K562 (cell line): Measurements from ENCODE around the gene GRIA2. TPM values are rescaled to one million over a fixed set of nuclear protein-coding genes. Genes with fewer than 3 reads are reported as not detected.

Experiments used
- MAZ ChIP-seq, 2 experiments: fragments of 450-650 bp in 1 of 2; sonication (generic) in 1 of 2; formaldehyde crosslinking; IDR thresholded peaks in 1 of 2; conservative IDR thresholded peaks in 1 of 2; 2 replicates each; pipeline versions ENCODE4 v1.4.0 to v1.5.0; 2020; ENCODE audit warnings: mild to moderate bottlenecking in 1 of 2, missing genetic modification reagents in 1 of 2
- polyA plus RNA-seq, 8 experiments: library from polyadenylated mRNA; depleted of rRNA in 4 of 8; stranded (reverse) in 5 of 8; unstranded in 3 of 8; fragments of >200 nt; fragmentation: Nextera tagmentation in 2 of 8; fragmentation: Illumina TruSeq in 1 of 8; extraction: Ambion mirVana in 2 of 8; extraction: Trizol in 1 of 8; gene quantifications; 2 replicates each; pipeline versions ENCODE4 v1.2.1 to v1.2.3, GENCODE V29; 2011 to 2014; ENCODE audit warnings: inconsistent platforms in 1 of 8, missing spikeins in 1 of 8
- total RNA-seq, 7 experiments: library from RNA; depleted of rRNA in 6 of 7; stranded (reverse); fragments of >200 nt in 6 of 7; fragmentation: Illumina TruSeq in 2 of 7; extraction: Trizol in 2 of 7; gene quantifications; 2 replicates each; pipeline versions ENCODE4 v1.2.1 to v1.2.3, GENCODE V29; 2011 to 2021; ENCODE audit warnings: low replicate concordance in 1 of 7
- TF ChIP-seq, protein P1 (sequence below): fragments of 250-450 bp; sonication (Bioruptor Pico); IDR thresholded peaks from 2 replicates; pipeline ENCODE4 v1.4.0; 2020
- TF ChIP-seq, protein P2 (sequence below), 2 experiments: fragments of 450-650 bp in 1 of 2; sonication (generic) in 1 of 2; formaldehyde crosslinking; conservative IDR thresholded peaks; 2 replicates each; pipeline versions ENCODE4 v1.4.0 to v1.8.1; 2020 to 2022; ENCODE audit warnings: mild to moderate bottlenecking in 1 of 2, missing genetic modification reagents in 1 of 2
- TF ChIP-seq, protein P3 (sequence below), 2 experiments: fragments of 450-650 bp in 1 of 2; sonication (generic) in 1 of 2; formaldehyde crosslinking in 1 of 2; IDR thresholded peaks in 1 of 2; conservative IDR thresholded peaks in 1 of 2; 2 replicates each; pipeline versions ENCODE4 v1.6.1 to v1.8.1; 2016 to 2023; ENCODE audit warnings: mild to moderate bottlenecking in 2 of 2, moderate library complexity in 2 of 2, inconsistent platforms in 1 of 2, missing genetic modification reagents in 1 of 2

The GRIA2 gene
- total and polyA plus RNA-seq, 9 of the 15 experiments (the other 6 are each of a cell fraction or from before 2014, with no cell fraction given): 0.07 TPM; not detected in 8

DNA sequence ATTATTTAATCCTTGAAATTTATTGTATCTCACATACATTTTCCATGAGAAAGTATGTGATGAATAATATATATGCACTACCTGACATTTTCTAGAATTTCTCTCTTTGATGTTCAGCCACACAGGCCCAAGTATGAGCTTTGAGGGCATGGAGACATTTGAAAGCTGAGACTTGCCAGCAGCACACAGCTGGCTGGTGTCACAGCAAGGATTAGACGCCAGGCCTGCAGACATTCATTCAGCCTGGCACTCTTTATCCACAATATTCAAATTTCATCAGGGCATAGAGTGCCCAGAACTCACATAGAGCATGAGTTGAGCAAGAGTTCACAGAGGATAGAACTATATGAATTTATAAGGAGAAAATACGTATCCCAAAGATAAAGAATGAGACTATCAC is 74.0 kb downstream of the GRIA2 start (continued):
- TF ChIP-seq, protein P1, sequence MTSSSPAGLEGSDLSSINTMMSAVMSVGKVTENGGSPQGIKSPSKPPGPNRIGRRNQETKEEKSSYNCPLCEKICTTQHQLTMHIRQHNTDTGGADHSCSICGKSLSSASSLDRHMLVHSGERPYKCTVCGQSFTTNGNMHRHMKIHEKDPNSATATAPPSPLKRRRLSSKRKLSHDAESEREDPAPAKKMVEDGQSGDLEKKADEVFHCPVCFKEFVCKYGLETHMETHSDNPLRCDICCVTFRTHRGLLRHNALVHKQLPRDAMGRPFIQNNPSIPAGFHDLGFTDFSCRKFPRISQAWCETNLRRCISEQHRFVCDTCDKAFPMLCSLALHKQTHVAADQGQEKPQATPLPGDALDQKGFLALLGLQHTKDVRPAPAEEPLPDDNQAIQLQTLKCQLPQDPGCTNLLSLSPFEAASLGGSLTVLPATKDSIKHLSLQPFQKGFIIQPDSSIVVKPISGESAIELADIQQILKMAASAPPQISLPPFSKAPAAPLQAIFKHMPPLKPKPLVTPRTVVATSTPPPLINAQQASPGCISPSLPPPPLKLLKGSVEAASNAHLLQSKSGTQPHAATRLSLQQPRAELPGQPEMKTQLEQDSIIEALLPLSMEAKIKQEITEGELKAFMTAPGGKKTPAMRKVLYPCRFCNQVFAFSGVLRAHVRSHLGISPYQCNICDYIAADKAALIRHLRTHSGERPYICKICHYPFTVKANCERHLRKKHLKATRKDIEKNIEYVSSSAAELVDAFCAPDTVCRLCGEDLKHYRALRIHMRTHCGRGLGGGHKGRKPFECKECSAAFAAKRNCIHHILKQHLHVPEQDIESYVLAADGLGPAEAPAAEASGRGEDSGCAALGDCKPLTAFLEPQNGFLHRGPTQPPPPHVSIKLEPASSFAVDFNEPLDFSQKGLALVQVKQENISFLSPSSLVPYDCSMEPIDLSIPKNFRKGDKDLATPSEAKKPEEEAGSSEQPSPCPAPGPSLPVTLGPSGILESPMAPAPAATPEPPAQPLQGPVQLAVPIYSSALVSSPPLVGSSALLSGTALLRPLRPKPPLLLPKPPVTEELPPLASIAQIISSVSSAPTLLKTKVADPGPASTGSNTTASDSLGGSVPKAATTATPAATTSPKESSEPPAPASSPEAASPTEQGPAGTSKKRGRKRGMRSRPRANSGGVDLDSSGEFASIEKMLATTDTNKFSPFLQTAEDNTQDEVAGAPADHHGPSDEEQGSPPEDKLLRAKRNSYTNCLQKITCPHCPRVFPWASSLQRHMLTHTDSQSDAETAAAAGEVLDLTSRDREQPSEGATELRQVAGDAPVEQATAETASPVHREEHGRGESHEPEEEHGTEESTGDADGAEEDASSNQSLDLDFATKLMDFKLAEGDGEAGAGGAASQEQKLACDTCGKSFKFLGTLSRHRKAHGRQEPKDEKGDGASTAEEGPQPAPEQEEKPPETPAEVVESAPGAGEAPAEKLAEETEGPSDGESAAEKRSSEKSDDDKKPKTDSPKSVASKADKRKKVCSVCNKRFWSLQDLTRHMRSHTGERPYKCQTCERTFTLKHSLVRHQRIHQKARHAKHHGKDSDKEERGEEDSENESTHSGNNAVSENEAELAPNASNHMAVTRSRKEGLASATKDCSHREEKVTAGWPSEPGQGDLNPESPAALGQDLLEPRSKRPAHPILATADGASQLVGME (CRISPR knock-in tag): no peak
- TF ChIP-seq, protein P2, sequence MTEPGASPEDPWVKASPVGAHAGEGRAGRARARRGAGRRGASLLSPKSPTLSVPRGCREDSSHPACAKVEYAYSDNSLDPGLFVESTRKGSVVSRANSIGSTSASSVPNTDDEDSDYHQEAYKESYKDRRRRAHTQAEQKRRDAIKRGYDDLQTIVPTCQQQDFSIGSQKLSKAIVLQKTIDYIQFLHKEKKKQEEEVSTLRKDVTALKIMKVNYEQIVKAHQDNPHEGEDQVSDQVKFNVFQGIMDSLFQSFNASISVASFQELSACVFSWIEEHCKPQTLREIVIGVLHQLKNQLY (CRISPR knock-in tag; conservative IDR thresholded peaks at IDR 0.05): no peak
- no peak for TF ChIP-seq MAZ (CRISPR knock-in tag; conservative IDR thresholded peaks at IDR 0.05 in 1 of 2, IDR thresholded peaks at IDR 0.05 in 1 of 2)
- TF ChIP-seq, protein P3, sequence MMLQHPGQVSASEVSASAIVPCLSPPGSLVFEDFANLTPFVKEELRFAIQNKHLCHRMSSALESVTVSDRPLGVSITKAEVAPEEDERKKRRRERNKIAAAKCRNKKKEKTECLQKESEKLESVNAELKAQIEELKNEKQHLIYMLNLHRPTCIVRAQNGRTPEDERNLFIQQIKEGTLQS (IDR thresholded peaks at IDR 0.05): no peak
- TF ChIP-seq, protein P3 (CRISPR knock-in tag; conservative IDR thresholded peaks at IDR 0.05): no peak
- TF ChIP-seq, all 486 proteins: peak for 0
